Ishikawa (cell line): ENCODE results near the gene PCDH9.

ENCODE experiments used
- CEBPB ChIP-seq: IDR thresholded peaks from 2 replicates; pipeline ENCODE4 v1.6.1; 2012
- CREB1 ChIP-seq: IDR thresholded peaks from 2 replicates; pipeline ENCODE4 v1.6.1; 2012; ENCODE audit warnings: low read depth
- EGR1 ChIP-seq: IDR thresholded peaks from 2 replicates; pipeline ENCODE4 v1.6.1; 2012
- EP300 ChIP-seq: IDR thresholded peaks from 2 replicates; pipeline ENCODE4 v1.6.1; 2012; ENCODE audit warnings: borderline replicate concordance
- FOXM1 ChIP-seq: IDR thresholded peaks from 2 replicates; pipeline ENCODE4 v1.6.1; 2012; ENCODE audit warnings: low read depth, borderline replicate concordance
- MAX ChIP-seq: IDR thresholded peaks from 2 replicates; pipeline ENCODE4 v1.6.1; 2012
- NFIC ChIP-seq: IDR thresholded peaks from 2 replicates; pipeline ENCODE4 v1.6.1; 2012
- RAD21 ChIP-seq: IDR thresholded peaks from 2 replicates; pipeline ENCODE4 v1.6.1; 2012; ENCODE audit warnings: low read depth
- REST ChIP-seq: IDR thresholded peaks from 2 replicates; pipeline ENCODE4 v1.6.1; 2012; ENCODE audit warnings: low read depth, mild to moderate bottlenecking
- TAF1 ChIP-seq: IDR thresholded peaks from 2 replicates; pipeline ENCODE4 v1.6.1; 2012; ENCODE audit warnings: low read depth, mild to moderate bottlenecking
- TCF12 ChIP-seq: IDR thresholded peaks from 2 replicates; pipeline ENCODE4 v1.6.1; 2012; ENCODE audit warnings: low read depth
- TEAD4 ChIP-seq: IDR thresholded peaks from 2 replicates; pipeline ENCODE4 v1.6.1; 2012
- USF1 ChIP-seq: IDR thresholded peaks from 2 replicates; pipeline ENCODE4 v1.6.1; 2012
- YY1 ChIP-seq: IDR thresholded peaks from 2 replicates; pipeline ENCODE4 v1.6.1; 2012; ENCODE audit warnings: low read depth
- ZBTB7A ChIP-seq: IDR thresholded peaks from 2 replicates; pipeline ENCODE4 v1.6.1; 2012; ENCODE audit warnings: low read depth

PCDH9 gene

GRCh38 chr13:66532845-66533244 lies 697.3 kb downstream of the PCDH9 start:
- no peak for TF ChIP-seq USF1
- no peak for TF ChIP-seq ZBTB7A
- TF ChIP-seq YY1: no peak
- no peak for TF ChIP-seq TEAD4
- no peak for TF ChIP-seq TAF1
- no peak for TF ChIP-seq EP300
- no peak for TF ChIP-seq CREB1
- TF ChIP-seq TCF12: no peak
- no peak for TF ChIP-seq EGR1
- TF ChIP-seq REST: no peak
- TF ChIP-seq FOXM1: no peak
- no peak for TF ChIP-seq MAX
- no peak for TF ChIP-seq NFIC

- TF ChIP-seq RAD21 (no peak), MAX (no peak), REST (no peak), ZBTB7A (no peak), USF1 (no peak), CEBPB (no peak), FOXM1 (no peak), TAF1 (no peak), CREB1 (no peak), NFIC (no peak), EP300 (no peak), YY1 (no peak), EGR1 (no peak), TEAD4 (no peak), TCF12 (no peak)
Measured at GRCh38 chr13:66532146-66532545, 698.0 kb downstream of the PCDH9 start.

- TF ChIP-seq USF1 (no peak), RAD21 (no peak), YY1 (no peak), CREB1 (no peak), REST (no peak), EP300 (no peak), FOXM1 (no peak), TCF12 (no peak), NFIC (no peak), ZBTB7A (no peak), CEBPB (no peak), EGR1 (no peak), TAF1 (no peak)
Measured at GRCh38 chr13:66530686-66531085, 699.5 kb downstream of the PCDH9 start.

GRCh38 chr13:66530158-66530557 lies 700.0 kb downstream of the PCDH9 start:
- TF ChIP-seq EP300: no peak
- no peak for TF ChIP-seq TAF1
- no peak for TF ChIP-seq ZBTB7A
- no peak for TF ChIP-seq EGR1
- TF ChIP-seq REST: no peak
- TF ChIP-seq RAD21: no peak
- no peak for TF ChIP-seq FOXM1
- no peak for TF ChIP-seq NFIC
- TF ChIP-seq USF1: no peak
- TF ChIP-seq TEAD4: no peak
- TF ChIP-seq MAX: no peak
- TF ChIP-seq CREB1: no peak
- TF ChIP-seq YY1: no peak
- TF ChIP-seq CEBPB: no peak
- no peak for TF ChIP-seq TCF12
